Nephron (organoid): ENCODE data around the gene RNF220.
"Not testable (repeated sequence)": the region's sequence is repeated elsewhere in the genome, so short reads cannot be mapped to it uniquely, and the experiment has no call there.

Experiments used
- H3K27ac Mint-ChIP-seq, 3 experiments: 2 replicates each; pipeline ENCODE4 v1.8.0; 2020; ENCODE audit warnings: mixed read lengths in 3 of 3, mild to moderate bottlenecking in 2 of 3, moderate library complexity in 1 of 3
- H3K27me3 Mint-ChIP-seq: 2 replicates; pipeline ENCODE4 v1.8.0; 2021; ENCODE audit warnings: low read depth, mild to moderate bottlenecking, moderate library complexity, mixed read lengths
- H3K36me3 Mint-ChIP-seq: 2 replicates; pipeline ENCODE4 v1.8.0; 2020; ENCODE audit warnings: low read depth, mixed read lengths
- H3K4me1 Mint-ChIP-seq: 2 replicates; pipeline ENCODE4 v1.8.0; 2020; ENCODE audit warnings: mixed read lengths
- H3K4me3 Mint-ChIP-seq, 3 experiments: 2 replicates each; pipeline ENCODE4 v1.8.0; 2020; ENCODE audit warnings: mild to moderate bottlenecking in 3 of 3, mixed read lengths in 3 of 3, moderate library complexity in 2 of 3
- H3K9me3 Mint-ChIP-seq: 2 replicates; pipeline ENCODE4 v1.8.0; 2020; ENCODE audit warnings: mixed read lengths
- TF ChIP-seq, protein P1 (sequence below), 3 experiments: fragments of 200-600 bp; sonication (generic); IDR thresholded peaks; one replicate each; pipeline ENCODE4 v1.5.0; 2021; ENCODE audit warnings: antibody characterized with exemption in 3 of 3; ENCODE audit not compliant: unreplicated experiment in 3 of 3

The RNF220 gene

DNA sequence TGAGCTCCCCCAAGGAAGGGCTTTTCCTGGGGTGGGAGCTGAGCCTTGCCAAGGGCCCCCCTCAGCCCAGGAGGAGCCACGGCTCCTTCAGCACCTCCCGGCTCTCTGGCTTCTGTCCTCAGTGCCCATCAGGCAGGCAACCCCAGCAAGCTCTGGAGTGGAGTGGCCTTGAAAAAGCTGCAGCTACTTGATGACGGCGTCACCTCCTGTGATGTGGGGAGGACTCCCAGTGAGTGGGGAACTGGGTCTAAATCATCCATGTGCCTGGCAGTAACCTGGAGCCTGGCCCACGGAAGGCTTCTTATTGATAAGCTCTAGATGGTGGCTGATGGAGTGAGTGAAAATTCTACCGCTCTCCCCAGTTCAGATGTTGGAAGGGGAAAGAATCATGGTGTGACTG lies 154.9 kb downstream of the RNF220 start:
- H3K4me1 Mint-ChIP-seq = no peaks in the 10 kb centered on the region

DNA sequence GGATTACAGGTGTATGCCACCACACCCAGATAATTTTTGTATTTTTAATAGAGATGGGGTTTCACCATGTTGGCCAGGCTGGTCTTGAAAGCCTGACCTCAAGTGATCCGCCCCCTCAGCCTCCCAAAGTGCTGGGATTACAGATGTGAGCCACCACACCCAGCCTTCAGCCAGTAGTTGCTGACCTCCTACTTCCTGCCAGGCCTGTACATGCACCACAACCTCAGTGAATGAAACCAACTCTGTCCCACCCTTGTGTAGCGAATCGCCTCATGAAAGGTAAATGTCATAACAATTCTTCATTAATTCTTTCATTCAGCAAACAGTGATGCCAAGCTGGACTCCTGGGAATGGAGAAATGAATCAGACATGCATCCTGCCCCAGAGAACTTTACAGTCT lies 155.6 kb downstream of the RNF220 start:
- not testable (repeated sequence) for H3K36me3 Mint-ChIP-seq, H3K4me3 Mint-ChIP-seq, H3K27ac Mint-ChIP-seq, H3K4me1 Mint-ChIP-seq, H3K9me3 Mint-ChIP-seq
- peaks cover 92% of the 10 kb centered on the region for H3K27me3 Mint-ChIP-seq

More for the DNA sequence above, 154.9 kb downstream of the RNF220 start:
- Mint-ChIP-seq H3K27ac (no peak overlapping the region), H3K4me3 (no peak overlapping the region), H3K27me3 (peaks cover 88% of the 10 kb centered on the region), H3K36me3 (peaks cover 3% of the 10 kb centered on the region), H3K9me3 (no peaks in the 10 kb centered on the region)
- TF ChIP-seq, protein P1, sequence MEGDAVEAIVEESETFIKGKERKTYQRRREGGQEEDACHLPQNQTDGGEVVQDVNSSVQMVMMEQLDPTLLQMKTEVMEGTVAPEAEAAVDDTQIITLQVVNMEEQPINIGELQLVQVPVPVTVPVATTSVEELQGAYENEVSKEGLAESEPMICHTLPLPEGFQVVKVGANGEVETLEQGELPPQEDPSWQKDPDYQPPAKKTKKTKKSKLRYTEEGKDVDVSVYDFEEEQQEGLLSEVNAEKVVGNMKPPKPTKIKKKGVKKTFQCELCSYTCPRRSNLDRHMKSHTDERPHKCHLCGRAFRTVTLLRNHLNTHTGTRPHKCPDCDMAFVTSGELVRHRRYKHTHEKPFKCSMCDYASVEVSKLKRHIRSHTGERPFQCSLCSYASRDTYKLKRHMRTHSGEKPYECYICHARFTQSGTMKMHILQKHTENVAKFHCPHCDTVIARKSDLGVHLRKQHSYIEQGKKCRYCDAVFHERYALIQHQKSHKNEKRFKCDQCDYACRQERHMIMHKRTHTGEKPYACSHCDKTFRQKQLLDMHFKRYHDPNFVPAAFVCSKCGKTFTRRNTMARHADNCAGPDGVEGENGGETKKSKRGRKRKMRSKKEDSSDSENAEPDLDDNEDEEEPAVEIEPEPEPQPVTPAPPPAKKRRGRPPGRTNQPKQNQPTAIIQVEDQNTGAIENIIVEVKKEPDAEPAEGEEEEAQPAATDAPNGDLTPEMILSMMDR (IDR thresholded peaks at IDR 0.05; ENCODE audit: unreplicated experiment in 3 of 3) = no peak

DNA sequence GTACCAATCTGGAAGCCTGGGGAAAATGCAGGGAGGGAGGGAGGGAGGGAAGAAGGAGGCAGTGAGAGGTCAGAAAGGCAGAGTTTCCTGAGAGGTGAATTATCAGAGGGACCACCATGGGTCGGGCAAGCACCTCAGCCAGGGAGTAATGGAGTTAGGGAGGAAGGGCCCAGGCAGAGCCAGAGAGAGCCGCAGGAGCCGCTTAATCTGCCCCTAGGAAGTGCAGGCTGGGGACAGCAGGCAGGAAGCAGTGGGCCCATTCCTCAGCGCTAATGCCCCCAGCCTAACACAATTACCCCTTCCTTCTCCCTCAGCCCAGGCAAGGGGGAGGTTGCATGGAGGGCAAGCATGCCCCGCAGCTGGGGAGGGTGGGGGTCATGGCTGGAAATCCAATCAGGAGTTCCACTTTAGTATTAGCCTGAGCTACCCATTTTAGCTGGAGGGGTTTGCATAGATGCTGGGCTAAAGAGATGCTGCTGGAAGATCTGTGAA lies 160.2 kb downstream of the RNF220 start:
- H3K36me3 Mint-ChIP-seq = peaks cover 3% of the 10 kb centered on the region
- H3K27ac Mint-ChIP-seq = no peak overlapping the region

DNA sequence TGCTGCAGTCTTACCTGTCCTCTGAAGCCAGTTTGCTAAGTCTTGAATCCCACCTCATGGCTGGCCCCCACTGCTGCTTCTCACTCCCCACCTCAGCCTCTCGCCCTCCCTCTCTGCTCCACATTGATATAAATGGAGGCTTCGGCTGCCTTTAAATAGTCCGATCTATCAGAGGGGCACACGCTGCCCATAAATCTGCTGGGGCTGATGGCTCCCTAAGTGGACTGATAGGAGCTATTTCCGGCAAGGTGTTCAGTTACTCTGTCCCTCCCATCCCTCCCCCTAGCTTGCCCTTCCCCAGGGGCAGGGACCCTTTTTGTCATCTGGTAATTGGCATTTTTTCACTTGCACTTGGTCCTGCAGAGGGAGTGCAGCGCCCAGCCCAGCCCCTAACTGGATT lies 160.8 kb downstream of the RNF220 start:
- H3K9me3 Mint-ChIP-seq = no peaks in the 10 kb centered on the region
- no peak overlapping the region for H3K27ac Mint-ChIP-seq
- H3K4me3 Mint-ChIP-seq = no peak overlapping the region
- peaks cover 91% of the 10 kb centered on the region for H3K27me3 Mint-ChIP-seq
- peaks cover 3% of the 10 kb centered on the region for H3K36me3 Mint-ChIP-seq
- H3K4me1 Mint-ChIP-seq = no peaks in the 10 kb centered on the region
- TF ChIP-seq, protein P1 (IDR thresholded peaks at IDR 0.05; ENCODE audit: unreplicated experiment in 3 of 3) = no peak

More for the DNA sequence above, 160.2 kb downstream of the RNF220 start:
- Mint-ChIP-seq H3K4me3 (no peak overlapping the region), H3K4me1 (no peaks in the 10 kb centered on the region), H3K9me3 (no peaks in the 10 kb centered on the region), H3K27me3 (peaks cover 91% of the 10 kb centered on the region)
- TF ChIP-seq, protein P1 (IDR thresholded peaks at IDR 0.05; ENCODE audit: unreplicated experiment in 3 of 3) = no peak

DNA sequence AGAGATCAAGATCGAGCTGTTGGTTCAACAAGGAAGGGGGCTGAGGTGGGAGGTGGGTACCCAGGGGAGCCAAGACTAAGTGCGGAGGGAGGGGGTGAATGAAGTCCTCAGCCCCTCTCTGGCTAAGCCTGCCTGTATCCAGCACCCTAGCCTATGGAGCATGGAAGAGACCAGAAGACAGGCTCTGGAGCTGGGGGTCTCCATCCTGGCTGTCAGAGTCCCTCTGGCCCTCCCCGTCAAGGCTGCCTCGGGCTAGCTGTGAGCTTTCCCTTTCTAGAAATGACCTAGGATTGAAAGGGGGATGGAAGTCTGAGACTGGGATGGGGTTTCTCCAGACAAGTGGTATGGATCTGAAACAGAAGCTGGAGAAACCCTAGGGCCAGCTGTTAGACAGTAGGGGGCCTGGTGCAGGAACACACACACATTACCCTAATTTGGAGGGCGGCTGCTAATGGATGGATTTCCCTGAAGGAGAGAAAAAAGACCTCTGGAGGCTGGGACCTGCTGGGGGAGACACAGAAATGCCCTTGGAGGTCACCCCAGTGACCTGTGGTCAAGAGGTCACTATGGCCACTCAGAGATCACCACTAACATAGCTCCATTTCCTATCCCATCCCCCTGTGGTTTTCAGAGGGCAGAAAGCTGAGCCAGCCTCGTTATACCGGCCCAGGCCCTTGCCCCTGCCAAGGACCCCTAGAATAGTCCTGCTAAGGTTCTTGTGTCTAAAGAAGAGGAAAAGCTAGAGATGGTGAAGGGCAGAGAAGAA lies 161.4 kb downstream of the RNF220 start:
- Mint-ChIP-seq H3K4me1 (no peaks in the 10 kb centered on the region), H3K27ac (no peak overlapping the region), H3K27me3 (peaks cover 86% of the 10 kb centered on the region), H3K36me3 (peaks cover 3% of the 10 kb centered on the region), H3K4me3 (no peak overlapping the region), H3K9me3 (no peaks in the 10 kb centered on the region)
- TF ChIP-seq, protein P1 (IDR thresholded peaks at IDR 0.05; ENCODE audit: unreplicated experiment in 3 of 3) = no peak

DNA sequence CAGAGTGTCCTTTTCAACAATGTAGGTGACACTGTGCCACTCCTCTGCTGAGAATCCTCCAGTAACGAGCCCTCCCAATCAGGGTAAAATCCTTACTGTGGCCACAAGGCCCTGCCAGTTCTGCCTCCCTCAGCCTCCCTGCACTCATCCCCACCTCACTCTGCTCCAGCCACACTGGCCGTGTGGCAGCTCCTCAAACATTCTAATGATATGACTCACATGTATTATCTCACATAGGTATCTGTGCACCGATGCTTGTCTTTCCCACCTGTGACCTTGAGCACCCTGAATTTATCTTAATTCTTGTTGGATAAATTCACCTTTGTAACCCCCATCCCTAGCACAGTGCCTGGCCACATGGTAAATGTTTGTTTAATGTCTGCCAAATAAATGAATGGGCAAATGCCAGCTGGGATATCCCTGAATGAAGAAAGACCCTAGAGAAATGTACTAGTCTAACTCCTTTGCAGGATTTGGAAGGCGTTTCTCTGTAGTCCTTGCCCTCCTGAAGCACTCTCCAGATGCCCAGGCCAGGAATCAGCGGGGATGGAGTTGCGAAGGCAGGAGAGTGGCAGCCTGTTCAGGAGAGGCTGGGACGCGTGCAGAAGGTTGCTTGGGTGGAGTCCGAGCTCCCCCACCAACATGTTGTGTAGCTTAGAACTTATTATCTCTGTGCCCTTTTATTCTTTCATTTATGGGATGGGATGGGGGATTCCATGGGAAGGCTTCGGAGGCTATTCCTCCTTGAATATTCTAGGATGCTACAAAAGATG lies 163.3 kb downstream of the RNF220 start:
- Mint-ChIP-seq H3K4me3 (no peak overlapping the region), H3K9me3 (no peaks in the 10 kb centered on the region), H3K4me1 (no peaks in the 10 kb centered on the region), H3K27me3 (peaks cover 70% of the 10 kb centered on the region), H3K36me3 (peaks cover 3% of the 10 kb centered on the region), H3K27ac (no peak overlapping the region)
- TF ChIP-seq, protein P1 (IDR thresholded peaks at IDR 0.05; ENCODE audit: unreplicated experiment in 3 of 3) = no peak
